Right hindlimb (tissue), 1 donor: ENCODE measurements around the gene MRPL43.

Source experiments
- DNase-seq: peaks from one replicate; pipeline ENCODE4 v3.0.0-alpha.2; 2018

Gene MRPL43

DNA sequence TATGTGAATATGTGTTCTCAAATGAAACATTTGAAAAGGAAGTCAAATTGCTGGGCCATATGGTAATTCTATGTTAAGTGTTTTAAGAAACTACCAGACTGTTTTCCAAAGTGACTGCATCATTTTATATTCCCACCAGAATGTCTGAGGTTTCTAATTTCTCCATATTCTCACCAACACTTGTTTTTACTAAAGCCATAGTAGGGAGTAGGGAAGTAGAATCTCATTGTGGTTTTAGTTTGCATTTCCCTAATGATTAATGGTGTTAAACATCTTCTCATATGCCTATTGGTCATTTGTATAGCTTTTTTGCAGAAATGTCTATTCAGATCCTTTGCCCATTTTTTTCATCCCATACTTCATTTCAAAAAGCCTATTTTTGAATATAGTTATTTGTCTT, 27.0 kb downstream of the MRPL43 start:
- no peak for DNase-seq

GRCh38 chr10:100948916-100949315, 38.4 kb downstream of the MRPL43 start:
- no peak for DNase-seq

DNA sequence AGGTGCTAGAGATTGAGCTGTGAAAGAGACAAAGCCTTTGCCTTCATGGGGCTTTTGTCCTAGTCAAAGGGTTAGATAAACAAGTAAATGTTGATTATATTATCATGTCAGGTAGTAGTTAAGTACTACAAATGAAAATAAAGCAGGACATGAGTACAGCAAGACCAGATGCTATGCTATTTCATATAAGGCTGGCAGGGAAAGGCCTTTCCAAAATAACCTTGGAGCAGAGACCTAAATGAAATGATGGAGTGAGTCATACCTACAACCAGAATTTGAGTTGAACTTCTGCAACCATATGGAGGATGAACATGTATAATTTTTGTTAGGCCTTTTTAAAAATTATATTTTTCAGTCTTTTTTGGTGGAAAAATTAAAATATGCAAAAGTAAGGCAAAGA, 41.5 kb downstream of the MRPL43 start:
- no peak for DNase-seq

DNA sequence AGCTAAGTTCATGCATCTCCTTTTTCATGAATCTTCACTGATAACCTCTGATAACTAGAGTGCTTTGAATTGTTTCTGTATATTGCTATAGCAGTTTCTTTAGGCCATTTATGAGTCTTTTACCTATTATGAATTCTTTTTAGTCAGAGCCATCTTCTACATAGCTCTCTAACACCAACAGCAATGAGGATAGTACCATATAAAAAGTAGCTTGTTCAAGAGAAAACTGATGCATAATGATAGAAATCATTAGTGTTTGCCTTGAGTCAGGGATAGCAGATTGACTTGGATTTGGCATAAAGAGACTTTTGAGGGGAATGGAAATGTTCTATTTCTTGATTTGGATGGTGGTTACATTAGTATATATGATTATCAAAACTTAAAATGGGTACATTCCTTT, 43.8 kb downstream of the MRPL43 start:
- DNase-seq = no peak

DNA sequence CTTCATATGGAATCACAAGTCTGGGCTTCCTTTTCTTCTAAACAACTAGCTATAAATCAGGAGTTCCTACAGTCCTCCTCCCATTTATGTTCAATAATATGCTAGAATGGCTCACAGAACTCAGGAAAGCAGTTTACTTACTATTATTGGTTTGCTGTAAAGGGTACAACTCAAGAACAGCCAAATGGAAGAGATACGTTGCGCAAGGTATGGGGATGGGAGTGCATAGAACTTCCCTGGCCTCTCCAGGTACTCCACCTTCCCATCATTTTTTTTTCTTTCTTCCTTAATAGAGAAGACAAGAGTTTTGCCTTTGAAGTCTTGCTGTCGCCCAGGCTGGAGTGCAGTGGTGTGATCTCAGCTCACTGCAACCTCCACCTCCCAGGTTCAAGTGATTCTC, 45.1 kb downstream of the MRPL43 start:
- no peak for DNase-seq

DNA sequence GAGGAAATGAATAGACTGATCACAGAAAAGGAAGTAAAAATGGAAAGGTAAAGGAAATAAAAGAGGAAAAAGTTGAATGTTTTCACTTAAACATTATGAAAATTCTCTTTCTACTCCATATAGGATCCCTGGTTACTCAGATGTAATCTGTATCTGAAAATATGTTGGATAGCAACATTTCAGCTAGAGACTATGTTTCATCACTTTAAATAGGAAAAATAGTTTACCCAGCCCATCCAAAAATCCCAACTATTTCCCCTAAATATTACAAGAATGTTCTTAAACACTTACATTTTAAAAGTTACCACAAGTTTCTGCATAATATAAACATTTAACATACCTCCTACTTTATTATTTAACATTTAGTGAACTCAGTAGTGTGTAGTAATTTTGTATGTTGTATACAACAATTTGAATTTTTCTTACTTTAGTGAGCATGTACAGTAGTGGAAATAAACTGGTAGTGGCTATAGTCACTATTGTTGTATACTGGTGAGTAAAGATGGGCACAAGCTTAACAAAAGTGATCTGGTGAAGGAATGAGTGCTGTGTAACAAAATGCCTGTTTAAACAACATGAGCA, 47.4 kb downstream of the MRPL43 start:
- no peak for DNase-seq
